ENCODE data around the gene CBX5. TPM values are rescaled to one million over a fixed set of nuclear protein-coding genes. Genes with fewer than 3 reads are reported as not detected.
A peak's percentile ranks its signal among the peaks of the same experiment; 100 is the strongest.

The CBX5 gene
- polyA plus RNA-seq, 1 donor (not counting 4 experiments of a cell fraction or from before 2014, with no cell fraction given) = 25.8 TPM

- H3K9ac ChIP-seq (ENCODE audit: control insufficient read depth, extremely low read depth, insufficient read depth, low read length) = peak overlapping the region; percentile 56
- dilution Hi-C loops (cut with MboI; ENCODE audit: extremely low pct_ligation_motif_present, low sequenced_read_pairs) = no loop called here
- TF ChIP-seq EZH2 (IDR thresholded peaks at IDR 0.05; ENCODE audit: low read length) = no peak
- TF ChIP-seq CTCF (optimal IDR thresholded peaks at IDR 0.05 in 1 of 3, IDR thresholded peaks at IDR 0.05 in 1 of 3, conservative IDR thresholded peaks at IDR 0.05 in 1 of 3; ENCODE audit: extremely low read depth in 1 of 3, insufficient read depth in 2 of 3, low read length in 3 of 3) = peak; percentile 64 to 80 (median 64)
- FAIRE-seq = no peak
- peaks cover 43% of the 10 kb centered on the region for H3K4me1 ChIP-seq (ENCODE audit: control insufficient read depth, extremely low read depth, insufficient read depth, low read length)
- no peaks in the 10 kb centered on the region for H4K20me1 ChIP-seq (ENCODE audit: control insufficient read depth, extremely low read depth, insufficient read depth, low read length)
- peak overlapping the region; percentile 2 to 67 (median 52) for H3K4me3 ChIP-seq (ENCODE audit: control insufficient read depth in 2 of 3, extremely low read depth in 1 of 3, insufficient read depth in 2 of 3, low read depth in 1 of 3, low read length in 3 of 3)
- no peaks in the 10 kb centered on the region for H3K79me2 ChIP-seq (ENCODE audit: control insufficient read depth, insufficient read depth, low read length)
- peak overlapping the region; percentile 95 for H3K4me2 ChIP-seq (ENCODE audit: control insufficient read depth, extremely low read depth, insufficient read depth, low read depth, low read length)
- H3K36me3 ChIP-seq (ENCODE audit: control insufficient read depth in 2 of 2, extremely low read depth in 1 of 2, insufficient read depth in 2 of 2, low read length in 2 of 2) = no peaks in the 10 kb centered on the region
- peak overlapping the region; percentile 83 for H2AFZ ChIP-seq (ENCODE audit: control insufficient read depth, low read length)
- H3K9me3 ChIP-seq (ENCODE audit: control insufficient read depth, low read depth, low read length) = no peaks in the 10 kb centered on the region
- no peaks in the 10 kb centered on the region for H3K27me3 ChIP-seq (ENCODE audit: control insufficient read depth, extremely low read depth, insufficient read depth, low read length)
- H3K9me1 ChIP-seq (ENCODE audit: control insufficient read depth, extremely low read depth, insufficient read depth, low read length) = no peaks in the 10 kb centered on the region
- peak overlapping the region; percentile 27 for H3K27ac ChIP-seq (ENCODE audit: control insufficient read depth, insufficient read depth, low read length)
- DNase-seq (ENCODE audit: low read depth, low spot score) = no peak
Observed at GRCh38 chr12:54216797-54217661, 62.9 kb downstream of the CBX5 start.

- TF ChIP-seq EZH2 (IDR thresholded peaks at IDR 0.05; ENCODE audit: low read length) (no peak), CTCF (optimal IDR thresholded peaks at IDR 0.05 in 1 of 3, IDR thresholded peaks at IDR 0.05 in 1 of 3, conservative IDR thresholded peaks at IDR 0.05 in 1 of 3; ENCODE audit: extremely low read depth in 1 of 3, insufficient read depth in 2 of 3, low read length in 3 of 3) (no peak)
- Histone ChIP-seq H3K9me3 (ENCODE audit: control insufficient read depth, low read depth, low read length) (no peaks in the 10 kb centered on the region), H3K9me1 (ENCODE audit: control insufficient read depth, extremely low read depth, insufficient read depth, low read length) (no peaks in the 10 kb centered on the region), H3K4me3 (ENCODE audit: control insufficient read depth in 2 of 3, extremely low read depth in 1 of 3, insufficient read depth in 2 of 3, low read depth in 1 of 3, low read length in 3 of 3) (no peak overlapping the region), H3K27me3 (ENCODE audit: control insufficient read depth, extremely low read depth, insufficient read depth, low read length) (no peaks in the 10 kb centered on the region), H3K79me2 (ENCODE audit: control insufficient read depth, insufficient read depth, low read length) (no peaks in the 10 kb centered on the region), H2AFZ (ENCODE audit: control insufficient read depth, low read length) (no peak overlapping the region), H3K9ac (ENCODE audit: control insufficient read depth, extremely low read depth, insufficient read depth, low read length) (no peak overlapping the region), H3K27ac (ENCODE audit: control insufficient read depth, insufficient read depth, low read length) (no peak overlapping the region), H3K36me3 (ENCODE audit: control insufficient read depth in 2 of 2, extremely low read depth in 1 of 2, insufficient read depth in 2 of 2, low read length in 2 of 2) (no peaks in the 10 kb centered on the region), H3K4me1 (ENCODE audit: control insufficient read depth, extremely low read depth, insufficient read depth, low read length) (peaks cover 36% of the 10 kb centered on the region), H3K4me2 (ENCODE audit: control insufficient read depth, extremely low read depth, insufficient read depth, low read depth, low read length) (peak overlapping the region; percentile 95), H4K20me1 (ENCODE audit: control insufficient read depth, extremely low read depth, insufficient read depth, low read length) (no peaks in the 10 kb centered on the region)
- DNase-seq (ENCODE audit: low read depth, low spot score) = no peak
- dilution Hi-C loops (cut with MboI; ENCODE audit: extremely low pct_ligation_motif_present, low sequenced_read_pairs) = no loop called here
- no peak for FAIRE-seq
Observed at GRCh38 chr12:54215989-54216796, 63.7 kb downstream of the CBX5 start.

All from keratinocyte (primary cell).